Endothelial cell of hepatic sinusoid (primary cell): Measurements from ENCODE around the gene SPNS3.

Experiments
- in situ Hi-C: cut with HindIII; loops from 2 replicates; pipeline ENCODE4 v1.10.0; 2017; ENCODE audit warnings: low sequenced_read_pairs

SPNS3 gene

GRCh38 chr17:4425398-4425797, 8.3 kb upstream of the SPNS3 start:
- in situ Hi-C loops: loop anchor here (10.0 kb wide), 2 partner anchors 221 to 331 kb away; no protein-coding TSS in a partner anchor

- in situ Hi-C loops: loop anchor here (10.0 kb wide), 2 partner anchors 222 to 332 kb away; no protein-coding TSS in a partner anchor
These were observed 7.1 kb upstream of the SPNS3 start for GRCh38 chr17:4426499-4427208.

- in situ Hi-C loops: loop anchor here (10.0 kb wide), 2 partner anchors 223 to 333 kb away; no protein-coding TSS in a partner anchor
These were observed 6.2 kb upstream of the SPNS3 start for GRCh38 chr17:4427505-4427904.

- in situ Hi-C loops: no loop called here
These were observed 2.6 kb downstream of the SPNS3 start for GRCh38 chr17:4436381-4436780.

- in situ Hi-C loops: no loop called here
These were observed 3.1 kb downstream of the SPNS3 start for GRCh38 chr17:4436846-4437245.

DNA sequence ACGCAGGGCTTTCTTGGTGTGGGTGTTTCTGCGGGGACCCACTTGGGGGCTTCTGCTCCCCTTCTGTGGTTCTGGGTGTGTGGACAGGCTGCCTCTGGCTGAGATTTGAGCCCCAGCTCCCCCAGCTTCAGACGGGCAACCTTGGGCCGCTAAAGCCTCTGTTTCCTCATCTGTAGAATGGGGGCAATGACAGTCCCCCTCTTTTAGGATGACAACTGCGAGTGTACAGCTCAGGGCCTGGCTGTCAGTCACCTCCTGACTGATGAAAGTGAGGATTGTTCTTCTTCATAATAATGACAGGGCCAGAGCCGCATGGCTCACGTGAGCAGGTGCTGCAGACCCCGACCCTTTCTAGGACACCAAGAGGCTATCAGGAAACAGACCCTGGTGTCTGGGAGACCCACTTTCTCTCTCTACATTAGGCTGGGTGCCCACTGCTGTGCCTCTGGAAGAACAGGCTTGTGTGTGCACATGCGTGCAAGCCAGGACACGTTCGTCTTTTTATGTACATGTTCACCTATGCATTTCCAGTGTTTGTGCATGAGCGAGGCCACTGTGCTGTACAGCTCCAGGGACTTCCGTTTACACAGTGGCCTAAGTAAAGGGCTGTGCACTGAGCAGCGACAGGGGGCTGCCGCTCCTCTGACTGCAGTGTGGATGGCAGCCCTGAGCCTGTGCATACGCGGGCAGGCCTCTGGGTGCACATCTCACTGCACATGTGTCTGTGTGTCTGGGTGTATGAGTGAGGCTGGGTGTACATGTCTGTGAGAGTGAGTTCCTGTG, 4.6 kb downstream of the SPNS3 start:
- in situ Hi-C loops: no loop called here

GRCh38 chr17:4440021-4440420, 6.3 kb downstream of the SPNS3 start:
- in situ Hi-C loops: no loop called here

DNA sequence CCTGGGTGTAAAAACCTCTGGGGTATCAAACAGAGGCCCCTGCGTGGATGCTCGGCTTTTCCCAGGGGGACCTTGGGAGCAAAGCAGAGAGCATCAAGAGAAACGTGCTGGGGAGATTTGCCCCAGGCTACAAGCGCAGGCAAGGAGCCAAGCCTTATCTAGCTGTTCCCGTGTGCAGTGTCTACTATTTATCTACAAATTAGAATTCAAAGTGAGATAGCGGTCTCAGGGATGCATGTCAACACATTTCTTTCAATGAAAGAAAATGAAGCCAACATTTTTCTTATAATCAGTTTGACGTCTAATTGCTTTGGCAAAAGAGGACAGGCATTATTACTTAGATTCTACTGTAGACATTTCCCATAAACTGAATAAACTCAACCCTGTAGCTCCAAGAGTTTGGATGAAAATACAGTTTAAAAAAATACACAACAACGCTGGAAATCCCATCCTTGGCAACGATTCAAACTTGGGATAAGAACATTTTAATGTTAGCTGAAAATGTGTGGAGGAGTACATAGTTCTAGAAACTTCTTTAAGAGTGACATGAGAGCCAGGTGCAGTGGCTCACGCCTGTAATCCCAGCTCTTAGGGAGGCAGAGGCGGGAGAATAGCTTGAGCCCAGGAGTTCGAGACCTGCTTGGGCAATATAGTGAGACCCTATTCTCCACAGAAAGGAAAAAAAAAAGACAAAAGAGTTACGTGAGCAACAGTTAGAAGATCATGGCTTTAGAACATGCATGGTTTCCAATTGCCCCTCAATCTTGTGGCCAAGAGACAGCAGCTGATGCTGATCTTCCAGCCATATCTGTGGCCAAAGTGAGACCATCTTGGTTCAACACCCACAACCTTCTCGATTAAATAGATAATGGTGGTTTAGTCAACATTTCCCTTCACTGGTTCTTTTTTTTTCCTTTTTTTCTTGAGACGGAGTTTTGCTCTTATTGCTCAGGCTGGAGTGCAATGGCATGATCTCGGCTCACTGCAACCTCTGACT, 7.2 kb downstream of the SPNS3 start:
- in situ Hi-C loops: no loop called here

DNA sequence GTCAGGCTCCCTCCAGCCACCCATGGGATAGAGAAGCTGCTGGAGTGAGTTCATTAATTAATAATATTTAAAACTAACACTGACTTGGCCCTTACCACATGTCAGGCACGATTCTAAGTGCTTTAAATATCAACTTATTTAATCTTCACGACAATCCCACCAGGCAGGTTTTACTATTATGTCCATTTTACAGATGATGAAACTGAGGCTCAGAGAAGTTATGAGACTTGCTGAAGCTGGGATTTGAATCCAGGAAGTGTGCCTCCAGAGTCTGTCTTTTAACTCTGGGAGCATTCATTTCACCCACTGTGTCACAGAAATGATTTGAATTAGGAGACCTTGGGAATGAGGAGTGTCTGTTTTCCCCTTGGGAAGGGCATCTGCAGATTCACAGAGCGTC, 8.8 kb downstream of the SPNS3 start:
- in situ Hi-C loops: no loop called here

DNA sequence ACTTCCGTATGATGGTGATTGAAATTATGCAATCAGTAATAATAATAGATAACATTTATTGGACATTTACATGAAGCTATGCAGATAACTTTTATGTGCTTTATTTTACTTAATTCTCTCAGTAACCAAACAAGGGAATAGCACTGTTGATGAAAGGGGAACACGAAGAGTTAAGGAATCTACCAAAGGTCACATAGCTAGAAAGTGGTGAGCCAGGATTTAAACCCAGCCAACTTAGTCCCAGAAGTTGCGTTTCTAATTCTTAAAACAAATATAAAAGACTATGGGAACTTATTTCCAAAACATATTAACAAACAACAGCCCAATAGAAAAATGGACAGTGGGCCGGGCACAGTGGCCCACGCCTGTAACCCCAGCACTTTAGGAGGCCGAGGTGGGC, 9.7 kb downstream of the SPNS3 start:
- in situ Hi-C loops: no loop called here

GRCh38 chr17:4444782-4445473, 11.2 kb downstream of the SPNS3 start:
- in situ Hi-C loops: no loop called here

DNA sequence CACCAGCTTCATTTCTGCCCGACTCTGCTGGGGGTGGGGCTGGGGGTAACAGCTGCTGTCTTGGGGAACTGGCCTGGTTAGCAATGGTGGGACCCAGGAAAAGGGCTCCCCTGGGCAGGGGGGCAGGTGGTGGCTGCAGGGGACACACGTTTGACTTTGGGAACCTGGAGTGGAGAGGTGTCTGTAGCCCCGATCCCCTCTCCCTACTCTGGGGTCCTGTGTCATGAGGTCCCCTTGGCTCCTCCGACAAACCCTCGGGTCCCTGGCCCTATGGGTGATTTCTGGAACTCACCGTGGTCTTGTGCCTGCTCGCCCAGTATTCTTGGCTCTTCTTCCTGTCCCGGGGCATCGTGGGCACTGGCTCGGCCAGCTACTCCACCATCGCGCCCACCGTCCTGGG, 12.0 kb downstream of the SPNS3 start:
- in situ Hi-C loops: no loop called here

- in situ Hi-C loops: no loop called here
These were observed 12.8 kb downstream of the SPNS3 start for GRCh38 chr17:4446326-4447071.

- in situ Hi-C loops: no loop called here
These were observed 14.6 kb downstream of the SPNS3 start for GRCh38 chr17:4448197-4448980.

DNA sequence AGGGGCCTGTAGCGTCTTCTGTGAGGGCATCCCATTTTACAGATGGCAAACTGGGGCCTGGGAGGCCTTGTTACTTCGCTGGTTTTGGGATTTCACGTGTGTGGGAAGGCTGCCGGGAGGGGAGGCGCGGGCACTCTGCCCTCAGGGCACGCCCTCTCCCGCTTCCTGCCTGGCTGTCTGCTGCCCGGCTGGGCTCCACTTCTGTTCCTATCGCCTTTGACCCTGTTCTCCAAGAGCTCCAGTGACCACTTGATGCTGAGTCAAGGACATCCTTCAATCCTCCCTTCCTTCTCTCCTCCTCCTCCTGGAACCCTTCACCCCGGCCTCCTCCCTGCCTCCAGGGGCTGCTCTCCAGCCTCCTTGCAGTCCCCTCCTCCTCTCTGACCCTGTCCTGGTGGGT, 16.0 kb downstream of the SPNS3 start:
- in situ Hi-C loops: loop anchor here (5.0 to 10.0 kb wide), 2 partner anchors 108 to 175 kb away; partner anchors contain the start of gene MYBBP1A

- in situ Hi-C loops: loop anchor here (5.0 to 10.0 kb wide), 2 partner anchors 106 to 174 kb away; partner anchors contain the start of gene MYBBP1A
These were observed 17.1 kb downstream of the SPNS3 start for GRCh38 chr17:4450710-4451316.

- in situ Hi-C loops: loop anchor here (5.0 to 10.0 kb wide), 2 partner anchors 103 to 171 kb away; partner anchors contain the start of gene MYBBP1A
These were observed 20.3 kb downstream of the SPNS3 start for GRCh38 chr17:4453812-4454591.
